ENCODE results near the gene MANSC1. TPM values are rescaled to one million over a fixed set of nuclear protein-coding genes. Genes with fewer than 3 reads are reported as not detected.

The MANSC1 gene
- total RNA-seq, 1 experiment from 2014 or later, result 32.0 TPM

DNA sequence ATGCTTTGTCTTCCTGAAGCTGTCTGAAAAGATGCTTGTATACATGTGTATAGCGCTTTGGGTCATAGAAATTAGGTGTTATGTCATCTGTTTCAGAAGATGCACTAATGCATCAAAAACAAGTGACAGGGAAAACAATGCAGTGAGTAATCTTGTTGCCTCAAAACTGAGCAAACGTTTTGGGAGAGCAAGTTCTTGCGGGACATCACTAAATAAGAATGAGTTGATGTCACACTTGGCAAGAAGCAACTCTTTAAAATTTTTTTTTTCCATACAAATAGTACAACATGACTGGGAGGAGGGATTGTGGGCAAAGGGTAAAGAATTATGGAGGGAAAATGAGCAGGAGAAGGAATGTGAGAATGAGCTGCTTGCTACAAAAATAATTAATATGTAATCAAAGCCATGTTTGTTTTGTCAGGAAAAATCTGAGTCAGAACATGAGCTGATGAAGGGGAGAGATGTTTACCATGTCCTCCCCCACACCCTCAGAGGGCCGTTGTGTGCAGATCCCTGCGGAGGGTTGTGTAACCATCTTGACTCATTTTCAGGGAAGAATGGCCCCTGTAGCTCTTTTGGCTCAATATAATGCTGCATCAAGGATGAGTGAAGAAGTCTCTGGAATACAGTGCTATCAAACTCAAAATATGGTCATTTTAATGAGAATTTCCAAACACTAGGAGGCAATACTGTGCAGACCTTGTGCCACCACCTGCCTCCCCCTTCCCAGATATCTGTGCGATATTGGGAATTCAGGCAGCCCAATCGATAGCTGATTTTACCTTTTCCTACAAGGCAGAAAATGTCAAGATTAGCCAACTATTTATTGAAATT, 48.2 kb upstream of the MANSC1 start:
- Histone ChIP-seq H3K9me2 (ENCODE audit: insufficient read depth) (no peaks in the 10 kb centered on the region), H3K79me2 (ENCODE audit: low read depth) (peaks cover 7% of the 10 kb centered on the region; the same call in 1 of the 2 replicates), H4K20me1 (ENCODE audit: insufficient read depth) (no peaks in the 10 kb centered on the region), H2AFZ (no peak overlapping the region), H3K36me3 (ENCODE audit: low read depth) (0 out of 2 replicates have a peak, but pooled peaks cover 3% of the 10 kb centered on the region), H3K27me3 (ENCODE audit: insufficient read depth, low read depth) (no peaks in the 10 kb centered on the region), H3K4me3 (no peak overlapping the region), H3K9me3 (ENCODE audit: insufficient read depth, low read depth) (no peaks in the 10 kb centered on the region), H3K4me2 (peak overlapping the region; percentile 43), H3K27ac (peak overlapping the region; percentile 51), H3K4me1 (replicated peaks; ENCODE audit: insufficient read depth) (peaks cover 27% of the 10 kb centered on the region), H3F3A (ENCODE audit: insufficient read depth, low read depth) (peaks cover 25% of the 10 kb centered on the region)
- no TSS peak for BruUV-seq (replicated peaks)
- ChIA-PET CTCF (interaction anchor here (0.7 kb wide), 1 partner anchor 128 kb away, joined by 3 read pairs; no protein-coding TSS in a partner anchor), POLR2A (ENCODE audit: unreplicated experiment) (interaction anchor here (0.6 kb wide), 1 partner anchor 166 kb away, joined by 4 read pairs; no protein-coding TSS in a partner anchor)
- DNase-seq, result peak; percentile 35 to 90
- intact Hi-C loops (cut with micrococcal nuclease; ENCODE audit: unreplicated experiment), result no loop called here
- no peak for TF ChIP-seq EZH2 (IDR thresholded peaks at IDR 0.05; ENCODE audit: low read depth)

DNA sequence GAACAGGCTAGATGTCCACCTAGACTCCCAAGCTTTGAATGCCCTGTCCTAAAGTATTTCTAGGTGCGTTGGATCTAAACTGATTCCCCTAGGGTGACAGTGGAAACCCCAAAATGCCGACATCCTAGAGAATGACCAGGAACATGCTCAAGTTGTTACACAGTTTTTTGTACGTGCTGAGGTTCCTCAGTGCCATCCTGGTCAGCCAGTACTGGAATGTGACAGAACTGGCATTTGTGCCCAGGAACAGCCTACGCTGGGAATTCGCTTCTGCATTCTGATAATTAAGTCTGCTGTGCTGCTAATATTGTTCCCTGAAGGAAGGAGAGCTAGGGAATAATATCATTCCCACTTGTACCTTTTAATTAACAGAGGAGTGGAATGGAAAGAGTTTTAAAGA, 47.1 kb upstream of the MANSC1 start:
- H3K79me2 ChIP-seq (ENCODE audit: low read depth), result peaks cover 7% of the 10 kb centered on the region; the same call in 1 of the 2 replicates
- H4K20me1 ChIP-seq (ENCODE audit: insufficient read depth), result no peaks in the 10 kb centered on the region
- intact Hi-C loops (cut with micrococcal nuclease; ENCODE audit: unreplicated experiment), result no loop called here
- H3F3A ChIP-seq (ENCODE audit: insufficient read depth, low read depth), result peaks cover 25% of the 10 kb centered on the region
- H3K4me1 ChIP-seq (replicated peaks; ENCODE audit: insufficient read depth), result peaks cover 27% of the 10 kb centered on the region
- ChIA-PET POLR2A (ENCODE audit: unreplicated experiment) (no interaction called here), CTCF (no interaction called here)
- H3K4me3 ChIP-seq, result no peak overlapping the region
- BruUV-seq (replicated peaks), result no TSS peak
- H3K4me2 ChIP-seq, result peak overlapping the region; percentile 43
- 0 out of 2 replicates have a peak, but pooled peaks cover 3% of the 10 kb centered on the region for H3K36me3 ChIP-seq (ENCODE audit: low read depth)
- no peaks in the 10 kb centered on the region for H3K9me3 ChIP-seq (ENCODE audit: insufficient read depth, low read depth)
- TF ChIP-seq, protein P1, sequence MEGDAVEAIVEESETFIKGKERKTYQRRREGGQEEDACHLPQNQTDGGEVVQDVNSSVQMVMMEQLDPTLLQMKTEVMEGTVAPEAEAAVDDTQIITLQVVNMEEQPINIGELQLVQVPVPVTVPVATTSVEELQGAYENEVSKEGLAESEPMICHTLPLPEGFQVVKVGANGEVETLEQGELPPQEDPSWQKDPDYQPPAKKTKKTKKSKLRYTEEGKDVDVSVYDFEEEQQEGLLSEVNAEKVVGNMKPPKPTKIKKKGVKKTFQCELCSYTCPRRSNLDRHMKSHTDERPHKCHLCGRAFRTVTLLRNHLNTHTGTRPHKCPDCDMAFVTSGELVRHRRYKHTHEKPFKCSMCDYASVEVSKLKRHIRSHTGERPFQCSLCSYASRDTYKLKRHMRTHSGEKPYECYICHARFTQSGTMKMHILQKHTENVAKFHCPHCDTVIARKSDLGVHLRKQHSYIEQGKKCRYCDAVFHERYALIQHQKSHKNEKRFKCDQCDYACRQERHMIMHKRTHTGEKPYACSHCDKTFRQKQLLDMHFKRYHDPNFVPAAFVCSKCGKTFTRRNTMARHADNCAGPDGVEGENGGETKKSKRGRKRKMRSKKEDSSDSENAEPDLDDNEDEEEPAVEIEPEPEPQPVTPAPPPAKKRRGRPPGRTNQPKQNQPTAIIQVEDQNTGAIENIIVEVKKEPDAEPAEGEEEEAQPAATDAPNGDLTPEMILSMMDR (conservative IDR thresholded peaks at IDR 0.05), result no peak
- no peaks in the 10 kb centered on the region for H3K27me3 ChIP-seq (ENCODE audit: insufficient read depth, low read depth)
- H3K27ac ChIP-seq, result peak overlapping the region; percentile 51; the same call in 1 of the 2 replicates
- no peaks in the 10 kb centered on the region for H3K9me2 ChIP-seq (ENCODE audit: insufficient read depth)
- H2AFZ ChIP-seq, result no peak overlapping the region
- no peak for DNase-seq

DNA sequence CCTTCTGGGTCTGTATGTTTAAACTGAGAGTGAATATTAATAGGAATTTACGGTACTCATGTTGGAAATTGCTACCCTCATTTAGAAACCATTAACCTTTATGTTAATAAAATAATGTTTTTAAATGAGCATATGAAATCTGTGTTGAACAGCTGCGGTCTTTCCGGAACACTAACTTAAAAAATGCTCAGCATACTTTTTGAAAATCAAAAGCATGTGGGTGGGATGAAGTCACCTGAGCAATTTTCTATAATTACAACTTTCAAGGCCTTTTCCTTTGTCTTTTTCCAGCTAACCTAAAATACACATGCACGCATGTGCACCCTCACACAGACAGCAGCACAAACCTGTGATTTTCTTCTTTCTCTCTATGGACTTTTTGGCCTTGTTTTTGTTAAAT, 46.7 kb upstream of the MANSC1 start:
- no peak overlapping the region for H3K4me2 ChIP-seq
- H3K36me3 ChIP-seq (ENCODE audit: low read depth), result 0 out of 2 replicates have a peak, but pooled peaks cover 3% of the 10 kb centered on the region
- no peaks in the 10 kb centered on the region for H3K9me3 ChIP-seq (ENCODE audit: insufficient read depth, low read depth)
- H3K27ac ChIP-seq, result no peak overlapping the region
- DNase-seq, result no peak
- no TSS peak for BruUV-seq (replicated peaks)
- no peak for TF ChIP-seq EZH2 (IDR thresholded peaks at IDR 0.05; ENCODE audit: low read depth)
- TF ChIP-seq, protein P1 (conservative IDR thresholded peaks at IDR 0.05), result no peak
- H2AFZ ChIP-seq, result no peak overlapping the region
- H3K79me2 ChIP-seq (ENCODE audit: low read depth), result peaks cover 7% of the 10 kb centered on the region; the same call in 1 of the 2 replicates
- no peaks in the 10 kb centered on the region for H3K9me2 ChIP-seq (ENCODE audit: insufficient read depth)
- POLR2A ChIA-PET (ENCODE audit: unreplicated experiment), result no interaction called here
- intact Hi-C loops (cut with micrococcal nuclease; ENCODE audit: unreplicated experiment), result no loop called here
- H3K4me1 ChIP-seq (replicated peaks; ENCODE audit: insufficient read depth), result peaks cover 27% of the 10 kb centered on the region
- no peak overlapping the region for H3K4me3 ChIP-seq
- peaks cover 25% of the 10 kb centered on the region for H3F3A ChIP-seq (ENCODE audit: insufficient read depth, low read depth)
- H3K27me3 ChIP-seq (ENCODE audit: insufficient read depth, low read depth), result no peaks in the 10 kb centered on the region
- H4K20me1 ChIP-seq (ENCODE audit: insufficient read depth), result no peaks in the 10 kb centered on the region
- CTCF ChIA-PET, result no interaction called here

Measured in PC-9 (cell line).